Measurements from ENCODE around the gene EPRS1. TPM values are rescaled to one million over a fixed set of nuclear protein-coding genes. Genes with fewer than 3 reads are reported as not detected.
A peak's percentile ranks its signal among the peaks of the same experiment; 100 is the strongest.

Gene EPRS1
- total and polyA plus RNA-seq, 2 of the 13 experiments (the other 11 are each of a cell fraction or from before 2014, with no cell fraction given), result 86.1 to 124 TPM

DNA sequence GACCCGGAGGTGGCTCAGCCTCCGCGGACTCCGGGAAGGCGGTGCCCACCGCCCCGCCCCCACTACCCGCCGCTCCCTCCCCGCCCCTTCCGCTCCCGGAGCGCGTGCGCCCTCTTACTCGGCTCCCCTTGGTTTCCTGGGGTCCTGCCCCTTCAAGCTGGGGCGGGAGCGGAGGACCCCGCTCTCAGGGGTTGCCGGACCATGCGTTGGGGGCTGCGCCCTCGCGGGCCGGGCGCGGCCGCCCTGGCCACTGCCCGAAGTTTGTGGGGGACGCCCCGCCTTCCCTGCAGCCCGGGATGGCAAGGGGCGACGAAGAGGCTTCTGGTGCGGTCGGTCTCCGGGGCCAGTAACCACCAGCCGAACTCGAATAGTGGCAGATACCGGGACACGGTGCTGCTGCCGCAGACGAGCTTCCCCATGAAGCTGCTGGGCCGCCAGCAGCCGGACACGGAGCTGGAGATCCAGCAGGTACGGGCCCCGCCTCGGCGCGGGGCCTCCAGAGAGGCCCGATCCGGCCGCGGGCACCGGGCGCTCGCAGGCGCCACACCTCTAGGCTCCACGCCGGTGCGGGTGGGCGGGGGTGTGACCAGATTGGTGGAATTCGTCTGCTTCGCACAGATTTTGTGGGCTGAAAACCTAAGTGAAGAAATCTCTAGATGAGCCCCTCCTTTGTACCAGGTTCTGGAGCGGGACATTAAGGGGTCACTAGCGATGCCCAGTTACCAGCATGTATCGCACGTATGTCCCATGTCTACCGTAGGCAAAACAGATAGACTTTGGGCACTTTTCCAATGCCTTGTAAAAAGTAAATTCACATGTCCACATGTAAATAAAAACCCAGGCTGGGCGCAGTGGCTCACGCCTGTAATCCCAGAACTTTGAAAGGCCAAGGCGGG lies 48.0 kb upstream of the EPRS1 start, which contains the start of gene IARS2 (continued):
- TF ChIP-seq, protein P1, sequence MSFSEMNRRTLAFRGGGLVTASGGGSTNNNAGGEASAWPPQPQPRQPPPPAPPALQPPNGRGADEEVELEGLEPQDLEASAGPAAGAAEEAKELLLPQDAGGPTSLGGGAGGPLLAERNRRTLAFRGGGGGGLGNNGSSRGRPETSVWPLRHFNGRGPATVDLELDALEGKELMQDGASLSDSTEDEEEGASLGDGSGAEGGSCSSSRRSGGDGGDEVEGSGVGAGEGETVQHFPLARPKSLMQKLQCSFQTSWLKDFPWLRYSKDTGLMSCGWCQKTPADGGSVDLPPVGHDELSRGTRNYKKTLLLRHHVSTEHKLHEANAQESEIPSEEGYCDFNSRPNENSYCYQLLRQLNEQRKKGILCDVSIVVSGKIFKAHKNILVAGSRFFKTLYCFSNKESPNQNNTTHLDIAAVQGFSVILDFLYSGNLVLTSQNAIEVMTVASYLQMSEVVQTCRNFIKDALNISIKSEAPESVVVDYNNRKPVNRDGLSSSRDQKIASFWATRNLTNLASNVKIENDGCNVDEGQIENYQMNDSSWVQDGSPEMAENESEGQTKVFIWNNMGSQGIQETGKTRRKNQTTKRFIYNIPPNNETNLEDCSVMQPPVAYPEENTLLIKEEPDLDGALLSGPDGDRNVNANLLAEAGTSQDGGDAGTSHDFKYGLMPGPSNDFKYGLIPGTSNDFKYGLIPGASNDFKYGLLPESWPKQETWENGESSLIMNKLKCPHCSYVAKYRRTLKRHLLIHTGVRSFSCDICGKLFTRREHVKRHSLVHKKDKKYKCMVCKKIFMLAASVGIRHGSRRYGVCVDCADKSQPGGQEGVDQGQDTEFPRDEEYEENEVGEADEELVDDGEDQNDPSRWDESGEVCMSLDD (CRISPR knock-in tag; IDR thresholded peaks at IDR 0.05; ENCODE audit: borderline replicate concordance), result peak; percentile 85
- peak; percentile 69 for TF ChIP-seq BRD4 (CRISPR knock-in tag; IDR thresholded peaks at IDR 0.05)
- TF ChIP-seq MYC (CRISPR knock-in tag; IDR thresholded peaks at IDR 0.05; ENCODE audit: borderline replicate concordance), result peak; percentile 87
- no peak for TF ChIP-seq ELF1 (CRISPR knock-in tag; IDR thresholded peaks at IDR 0.05)
- 0 out of 2 replicates have a peak, but pooled peaks have one; percentile 24 for TF ChIP-seq ZNF629 (CRISPR knock-in tag; conservative IDR thresholded peaks at IDR 0.05)
- TF ChIP-seq, protein P2, sequence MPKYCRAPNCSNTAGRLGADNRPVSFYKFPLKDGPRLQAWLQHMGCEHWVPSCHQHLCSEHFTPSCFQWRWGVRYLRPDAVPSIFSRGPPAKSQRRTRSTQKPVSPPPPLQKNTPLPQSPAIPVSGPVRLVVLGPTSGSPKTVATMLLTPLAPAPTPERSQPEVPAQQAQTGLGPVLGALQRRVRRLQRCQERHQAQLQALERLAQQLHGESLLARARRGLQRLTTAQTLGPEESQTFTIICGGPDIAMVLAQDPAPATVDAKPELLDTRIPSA (CRISPR knock-in tag; IDR thresholded peaks at IDR 0.05; ENCODE audit: borderline replicate concordance), result peak; percentile 43; the same call in 1 of the 2 replicates
- TF ChIP-seq NFKB2 (CRISPR knock-in tag; IDR thresholded peaks at IDR 0.05; ENCODE audit: borderline replicate concordance), result peak; percentile 89; the same call in 1 of the 2 replicates
- TF ChIP-seq, protein P3, sequence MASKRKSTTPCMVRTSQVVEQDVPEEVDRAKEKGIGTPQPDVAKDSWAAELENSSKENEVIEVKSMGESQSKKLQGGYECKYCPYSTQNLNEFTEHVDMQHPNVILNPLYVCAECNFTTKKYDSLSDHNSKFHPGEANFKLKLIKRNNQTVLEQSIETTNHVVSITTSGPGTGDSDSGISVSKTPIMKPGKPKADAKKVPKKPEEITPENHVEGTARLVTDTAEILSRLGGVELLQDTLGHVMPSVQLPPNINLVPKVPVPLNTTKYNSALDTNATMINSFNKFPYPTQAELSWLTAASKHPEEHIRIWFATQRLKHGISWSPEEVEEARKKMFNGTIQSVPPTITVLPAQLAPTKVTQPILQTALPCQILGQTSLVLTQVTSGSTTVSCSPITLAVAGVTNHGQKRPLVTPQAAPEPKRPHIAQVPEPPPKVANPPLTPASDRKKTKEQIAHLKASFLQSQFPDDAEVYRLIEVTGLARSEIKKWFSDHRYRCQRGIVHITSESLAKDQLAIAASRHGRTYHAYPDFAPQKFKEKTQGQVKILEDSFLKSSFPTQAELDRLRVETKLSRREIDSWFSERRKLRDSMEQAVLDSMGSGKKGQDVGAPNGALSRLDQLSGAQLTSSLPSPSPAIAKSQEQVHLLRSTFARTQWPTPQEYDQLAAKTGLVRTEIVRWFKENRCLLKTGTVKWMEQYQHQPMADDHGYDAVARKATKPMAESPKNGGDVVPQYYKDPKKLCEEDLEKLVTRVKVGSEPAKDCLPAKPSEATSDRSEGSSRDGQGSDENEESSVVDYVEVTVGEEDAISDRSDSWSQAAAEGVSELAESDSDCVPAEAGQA (IDR thresholded peaks at IDR 0.05; ENCODE audit: low read depth), result no peak
- TF ChIP-seq, protein P3 (CRISPR knock-in tag; IDR thresholded peaks at IDR 0.05; ENCODE audit: borderline replicate concordance), result peak; percentile 53; the same call in 1 of the 2 replicates
- 0 out of 2 replicates have a peak, but pooled peaks have one; percentile 32 for TF ChIP-seq ZNF160 (CRISPR knock-in tag; IDR thresholded peaks at IDR 0.05)
- TF ChIP-seq SNAPC2 (CRISPR knock-in tag; IDR thresholded peaks at IDR 0.05), result 0 out of 2 replicates have a peak, but pooled peaks have one; percentile 27
- peak; percentile 55; the same call in 1 of the 2 replicates for TF ChIP-seq SALL1 (CRISPR knock-in tag; IDR thresholded peaks at IDR 0.05)
- TF ChIP-seq CBFB (CRISPR knock-in tag; IDR thresholded peaks at IDR 0.05), result peak; percentile 52; the same call in 1 of the 2 replicates
- TF ChIP-seq, protein P4, sequence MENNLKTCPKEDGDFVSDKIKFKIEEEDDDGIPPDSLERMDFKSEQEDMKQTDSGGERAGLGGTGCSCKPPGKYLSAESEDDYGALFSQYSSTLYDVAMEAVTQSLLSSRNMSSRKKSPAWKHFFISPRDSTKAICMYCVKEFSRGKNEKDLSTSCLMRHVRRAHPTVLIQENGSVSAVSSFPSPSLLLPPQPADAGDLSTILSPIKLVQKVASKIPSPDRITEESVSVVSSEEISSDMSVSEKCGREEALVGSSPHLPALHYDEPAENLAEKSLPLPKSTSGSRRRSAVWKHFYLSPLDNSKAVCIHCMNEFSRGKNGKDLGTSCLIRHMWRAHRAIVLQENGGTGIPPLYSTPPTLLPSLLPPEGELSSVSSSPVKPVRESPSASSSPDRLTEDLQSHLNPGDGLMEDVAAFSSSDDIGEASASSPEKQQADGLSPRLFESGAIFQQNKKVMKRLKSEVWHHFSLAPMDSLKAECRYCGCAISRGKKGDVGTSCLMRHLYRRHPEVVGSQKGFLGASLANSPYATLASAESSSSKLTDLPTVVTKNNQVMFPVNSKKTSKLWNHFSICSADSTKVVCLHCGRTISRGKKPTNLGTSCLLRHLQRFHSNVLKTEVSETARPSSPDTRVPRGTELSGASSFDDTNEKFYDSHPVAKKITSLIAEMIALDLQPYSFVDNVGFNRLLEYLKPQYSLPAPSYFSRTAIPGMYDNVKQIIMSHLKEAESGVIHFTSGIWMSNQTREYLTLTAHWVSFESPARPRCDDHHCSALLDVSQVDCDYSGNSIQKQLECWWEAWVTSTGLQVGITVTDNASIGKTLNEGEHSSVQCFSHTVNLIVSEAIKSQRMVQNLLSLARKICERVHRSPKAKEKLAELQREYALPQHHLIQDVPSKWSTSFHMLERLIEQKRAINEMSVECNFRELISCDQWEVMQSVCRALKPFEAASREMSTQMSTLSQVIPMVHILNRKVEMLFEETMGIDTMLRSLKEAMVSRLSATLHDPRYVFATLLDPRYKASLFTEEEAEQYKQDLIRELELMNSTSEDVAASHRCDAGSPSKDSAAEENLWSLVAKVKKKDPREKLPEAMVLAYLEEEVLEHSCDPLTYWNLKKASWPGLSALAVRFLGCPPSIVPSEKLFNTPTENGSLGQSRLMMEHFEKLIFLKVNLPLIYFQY (CRISPR knock-in tag; IDR thresholded peaks at IDR 0.05; ENCODE audit: borderline replicate concordance), result 0 out of 2 replicates have a peak, but pooled peaks have one; percentile 17
